PC-3 (cell line): Measurements from ENCODE around the gene IGF1. TPM values are rescaled to one million over a fixed set of nuclear protein-coding genes. Genes with fewer than 3 reads are reported as not detected.

Experiments used
- ATAC-seq: fragments of 200-7000 bp; cut with Tn5 transposase; 2 replicates; pipeline ENCODE4 v1.9.1; 2020; ENCODE audit warnings: mild to moderate bottlenecking, moderate library complexity
- BruUV-seq: library from RNA; stranded (reverse); fragments of 400-500 nt; replicated peaks from 2 replicates; lab custom pipeline; 2021; lab: Mats Ljungman, UMichigan
- CTCF ChIA-PET: fragments of 300-600 bp; sonication (Branson Sonifier 250); formaldehyde crosslinking; loops from one replicate; lab custom pipeline; 2022; ENCODE audit warnings: antibody characterized with exemption; lab: Charles Lee
- POLR2A ChIA-PET: fragments of 300-600 bp; sonication (Branson Sonifier 250); formaldehyde crosslinking; loops from one replicate; lab custom pipeline; 2022; ENCODE audit warnings: antibody characterized with exemption; ENCODE audit not compliant: unreplicated experiment; lab: Charles Lee
- DNase-seq: peaks from one replicate; pipeline ENCODE4 v3.0.0-alpha.2; 2015
- H2AFZ ChIP-seq: fragments of 300-600 bp; sonication (generic); 2 replicates; pipeline ENCODE4 v1.6.0; 2016; ENCODE audit warnings: antibody characterized with exemption, low read length
- H3F3A ChIP-seq: fragments of 300-600 bp; sonication (generic); one replicate; pipeline ENCODE4 v1.6.0; 2017; ENCODE audit warnings: antibody characterized with exemption, low read length, control low read depth, mild to moderate bottlenecking; ENCODE audit not compliant: unreplicated experiment
- H3K27ac ChIP-seq: fragments of 300-600 bp; sonication (generic); 2 replicates; pipeline ENCODE4 v1.5.1; 2016; ENCODE audit warnings: mild to moderate bottlenecking, low read length
- H3K27me3 ChIP-seq: fragments of 300-600 bp; sonication (generic); 2 replicates; pipeline ENCODE4 v1.6.1; 2016; ENCODE audit warnings: low read length, mixed read lengths
- H3K36me3 ChIP-seq: fragments of 300-600 bp; sonication (generic); 2 replicates; pipeline ENCODE4 v1.6.1; 2016; ENCODE audit warnings: low read depth, mixed run types, low read length, mixed read lengths
- H3K4me1 ChIP-seq: fragments of 300-600 bp; sonication (generic); 2 replicates; pipeline ENCODE4 v1.5.1; 2016; ENCODE audit warnings: low read length; ENCODE audit not compliant: insufficient read depth
- H3K4me2 ChIP-seq: fragments of 300-600 bp; sonication (generic); 2 replicates; pipeline ENCODE4 v1.6.0; 2016; ENCODE audit warnings: low read length
- H3K4me3 ChIP-seq: fragments of 300-600 bp; sonication (generic); 2 replicates; pipeline ENCODE4 v1.5.1; 2016; ENCODE audit warnings: mild to moderate bottlenecking, low read length, mixed read lengths
- H3K79me2 ChIP-seq: fragments of 300-600 bp; sonication (generic); 2 replicates; pipeline ENCODE4 v1.6.1; 2017; ENCODE audit warnings: low read length, mixed read lengths
- H3K9ac ChIP-seq: fragments of 300-600 bp; sonication (generic); 2 replicates; pipeline ENCODE4 v1.6.0; 2016; ENCODE audit warnings: mild to moderate bottlenecking, low read length
- H3K9me2 ChIP-seq: fragments of 300-600 bp; sonication (generic); replicated peaks from 2 replicates; pipeline ENCODE4 v1.6.1; 2016; ENCODE audit warnings: mixed run types, low read length, mixed read lengths
- H3K9me3 ChIP-seq: fragments of 300-600 bp; sonication (generic); 2 replicates; pipeline ENCODE4 v1.6.1; 2016; ENCODE audit warnings: low read length, mixed read lengths
- H4K20me1 ChIP-seq: fragments of 300-600 bp; sonication (generic); 2 replicates; pipeline ENCODE4 v1.6.1; 2016; ENCODE audit warnings: low read length, mixed read lengths
- CTCF ChIP-seq: fragments of 300-600 bp; sonication (generic); conservative IDR thresholded peaks from 2 replicates; pipeline ENCODE4 v1.5.1; 2017; ENCODE audit warnings: antibody characterized with exemption, low read depth, mild to moderate bottlenecking, low read length
- EZH2 ChIP-seq: fragments of 300-600 bp; sonication (generic); IDR thresholded peaks from one replicate; pipeline ENCODE4 v1.6.1; 2017; ENCODE audit warnings: antibody characterized with exemption, mild to moderate bottlenecking, low read length; ENCODE audit not compliant: unreplicated experiment
- EZH2phosphoT487 ChIP-seq: fragments of 300-600 bp; sonication (generic); IDR thresholded peaks from 2 replicates; pipeline ENCODE4 v1.6.1; 2018; ENCODE audit warnings: mild to moderate bottlenecking, antibody characterized with exemption, low read length, borderline replicate concordance
- intact Hi-C: fragments of 100-400 bp; cut with micrococcal nuclease; formaldehyde crosslinking; loops from 2 replicates; pipeline ENCODE4 v1.9.0; 2023
- total RNA-seq: library from RNA; depleted of rRNA; stranded (reverse); fragments of >200 nt; gene quantifications from 2 replicates; pipeline ENCODE4 v1.2.3, GENCODE V29; 2014

Gene IGF1
- total RNA-seq, 1 experiment from 2014 or later, result not detected

- Histone ChIP-seq H3K79me2 (no peaks in the 10 kb centered on the region), H3K9ac (no peak overlapping the region), H3K4me3 (no peak overlapping the region), H3K9me3 (0 out of 2 replicates have a peak, but pooled peaks cover 4% of the 10 kb centered on the region), H3K36me3 (no peaks in the 10 kb centered on the region), H3F3A (no peaks in the 10 kb centered on the region), H3K4me1 (no peaks in the 10 kb centered on the region), H4K20me1 (no peaks in the 10 kb centered on the region), H3K27me3 (no peaks in the 10 kb centered on the region), H3K9me2 (no peaks in the 10 kb centered on the region), H3K4me2 (no peak overlapping the region), H2AFZ (no peak overlapping the region), H3K27ac (no peak overlapping the region)
- ChIA-PET CTCF (no interaction called here), POLR2A (interaction anchor here (0.6 kb wide), 1 partner anchor 153 kb away, joined by 3 read pairs; no protein-coding TSS in a partner anchor)
- intact Hi-C loops, result no loop called here
- no TSS peak for BruUV-seq
- ATAC-seq (no peak), DNase-seq (no peak)
- TF ChIP-seq CTCF (no peak), EZH2 (no peak), EZH2phosphoT487 (no peak)
Observed at GRCh38 chr12:102526656-102527055, 46.3 kb upstream of the IGF1 start.

- Histone ChIP-seq H3K4me3 (no peak overlapping the region), H3K9me2 (no peaks in the 10 kb centered on the region), H3K9ac (no peak overlapping the region), H4K20me1 (no peaks in the 10 kb centered on the region), H3K27me3 (no peaks in the 10 kb centered on the region), H3K9me3 (no peaks in the 10 kb centered on the region), H2AFZ (no peak overlapping the region), H3K79me2 (no peaks in the 10 kb centered on the region), H3K36me3 (no peaks in the 10 kb centered on the region), H3K4me2 (no peak overlapping the region), H3K27ac (no peak overlapping the region), H3F3A (no peaks in the 10 kb centered on the region), H3K4me1 (no peaks in the 10 kb centered on the region)
- no peak for DNase-seq
- ATAC-seq, result no peak
- no peak for TF ChIP-seq CTCF
- TF ChIP-seq EZH2phosphoT487, result no peak
- no peak for TF ChIP-seq EZH2
- POLR2A ChIA-PET, result no interaction called here
- BruUV-seq, result no TSS peak
- intact Hi-C loops, result no loop called here
- CTCF ChIA-PET, result no interaction called here
Observed at GRCh38 chr12:102522768-102523167, 42.4 kb upstream of the IGF1 start.

- Histone ChIP-seq H3K9me3 (no peaks in the 10 kb centered on the region), H3F3A (no peaks in the 10 kb centered on the region), H3K36me3 (no peaks in the 10 kb centered on the region), H3K27me3 (no peaks in the 10 kb centered on the region), H3K4me2 (no peak overlapping the region), H3K9me2 (no peaks in the 10 kb centered on the region), H4K20me1 (no peaks in the 10 kb centered on the region), H3K4me1 (no peaks in the 10 kb centered on the region), H3K27ac (no peak overlapping the region), H2AFZ (no peak overlapping the region), H3K79me2 (no peaks in the 10 kb centered on the region), H3K4me3 (no peak overlapping the region), H3K9ac (no peak overlapping the region)
- ChIA-PET POLR2A (no interaction called here), CTCF (no interaction called here)
- intact Hi-C loops, result no loop called here
- no peak for ATAC-seq
- DNase-seq, result no peak
- BruUV-seq, result no TSS peak
- TF ChIP-seq EZH2phosphoT487 (no peak), CTCF (no peak), EZH2 (no peak)
Observed at GRCh38 chr12:102521662-102522277, 41.4 kb upstream of the IGF1 start.
